Stimulated activated CD4-positive, alpha-beta T cell treated with anti-CD3 and anti-CD28 coated beads, Interleukin-4, amount 100 ng/mL, for 4 hours (primary cell): ENCODE data around the gene ASAP2.

Experiments used
- DNase-seq, 2 experiments: peaks; one replicate each; pipeline ENCODE4 v3.0.0-alpha.2; 2020

ASAP2 gene

GRCh38 chr2:9184361-9184760 is 22.3 kb upstream of the ASAP2 start:
- DNase-seq = no peak

- DNase-seq = no peak
Measured at GRCh38 chr2:9187620-9188214, 18.9 kb upstream of the ASAP2 start.

GRCh38 chr2:9188823-9189222 is 17.8 kb upstream of the ASAP2 start:
- DNase-seq = no peak

- DNase-seq = no peak
Measured at GRCh38 chr2:9189901-9190300, 16.7 kb upstream of the ASAP2 start.

DNA sequence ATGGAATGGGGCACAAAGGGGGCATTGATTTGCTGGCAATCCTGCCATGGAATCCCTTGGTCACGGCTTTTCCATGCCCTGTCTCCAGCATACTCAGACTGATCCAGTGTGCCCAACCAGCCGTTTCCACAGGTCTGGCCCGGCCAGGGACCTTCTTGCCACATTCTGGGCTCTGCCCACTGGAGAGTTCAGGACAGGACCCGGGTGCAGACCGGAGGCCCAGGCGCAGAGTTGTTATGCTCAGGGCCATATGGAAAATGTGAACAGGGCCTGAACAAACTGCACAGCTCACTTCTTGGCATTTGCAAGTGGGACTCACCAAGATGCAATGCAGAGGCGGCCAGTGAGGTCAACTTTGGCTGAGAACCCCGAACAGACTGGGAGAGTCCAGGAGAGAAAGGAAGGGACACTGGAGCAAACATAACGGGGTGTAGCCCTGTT is 15.6 kb upstream of the ASAP2 start:
- DNase-seq = no peak

GRCh38 chr2:9192712-9193111 is 13.9 kb upstream of the ASAP2 start:
- DNase-seq = no peak

- no peak for DNase-seq
Measured at GRCh38 chr2:9194352-9194751, 12.3 kb upstream of the ASAP2 start.

DNA sequence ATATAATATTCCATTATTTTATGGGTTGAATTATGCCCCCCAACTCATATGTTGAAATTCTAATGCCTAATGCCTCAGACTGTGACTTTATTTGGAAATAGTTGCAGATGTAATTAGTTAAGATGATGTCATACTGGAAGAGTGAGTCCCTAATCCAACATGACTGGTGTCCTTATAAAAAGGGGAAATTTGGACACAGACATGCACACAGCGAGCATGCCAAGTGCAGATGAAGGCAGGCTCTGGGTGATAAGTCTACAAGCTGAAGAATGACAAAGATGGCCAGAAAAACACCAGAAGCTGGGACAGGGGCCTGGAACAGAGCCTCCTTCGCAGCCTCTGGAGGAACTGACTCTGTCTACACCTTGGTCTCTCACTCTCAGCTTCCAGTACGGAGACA is 10.0 kb upstream of the ASAP2 start:
- no peak for DNase-seq

DNA sequence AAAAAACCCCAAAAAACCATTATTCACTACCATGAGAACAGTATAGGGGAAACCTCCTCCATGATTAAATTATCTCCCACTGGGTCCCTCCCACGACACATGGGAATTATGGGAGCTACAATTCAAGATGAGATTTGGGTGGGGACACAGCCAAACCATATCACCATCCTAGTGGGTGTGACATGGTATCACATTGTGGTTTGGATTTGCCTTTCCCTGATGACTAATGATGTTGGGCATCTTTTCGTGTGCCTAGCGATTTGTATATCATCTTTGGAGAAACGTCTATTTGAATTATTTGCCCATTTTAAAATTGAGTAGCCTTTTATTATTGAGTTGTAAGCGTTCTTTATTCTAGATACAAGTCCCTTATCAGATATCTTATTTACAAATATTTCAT is 8.7 kb upstream of the ASAP2 start:
- DNase-seq = no peak

DNA sequence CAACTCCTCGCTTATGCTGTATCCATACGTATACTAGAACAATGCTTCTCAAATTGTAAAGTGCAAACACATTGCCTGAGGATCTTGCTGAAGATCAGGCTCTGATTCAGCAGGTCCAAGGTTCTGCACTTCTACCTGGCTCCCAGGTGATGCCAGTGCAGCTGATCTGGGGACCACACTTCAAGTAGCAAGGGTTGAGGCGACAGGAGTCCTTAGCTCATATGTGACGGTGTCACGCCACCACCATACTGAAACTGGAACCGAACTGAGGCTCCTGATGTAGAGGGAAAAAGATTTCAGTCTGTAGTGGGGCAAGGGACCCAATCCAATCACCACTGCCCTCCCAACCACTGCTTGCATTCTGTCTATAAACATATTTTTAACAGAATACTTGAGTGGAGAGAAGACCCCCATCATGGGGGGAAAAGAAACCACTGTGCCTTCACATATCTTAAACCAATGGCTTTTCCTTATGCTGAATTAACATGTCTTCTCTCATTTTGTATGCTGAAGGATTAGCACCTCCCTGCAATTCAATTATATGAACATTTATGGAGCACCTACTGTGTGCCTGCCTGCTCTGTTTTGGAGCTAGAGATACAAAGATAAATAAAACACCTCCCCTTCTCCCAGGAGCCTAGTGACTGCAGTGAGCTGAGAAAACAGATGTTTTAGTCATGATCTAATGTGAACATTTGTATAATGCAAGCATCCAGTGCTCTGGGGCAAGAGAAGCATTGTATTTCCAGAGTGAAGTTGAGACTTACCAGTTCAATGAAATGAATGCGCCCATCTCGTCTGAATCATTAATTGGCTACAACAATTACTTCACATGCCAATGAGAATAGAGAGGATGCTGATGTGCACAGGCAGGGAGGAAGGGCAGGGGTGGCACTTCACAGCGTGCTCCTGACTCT is 6.6 kb upstream of the ASAP2 start:
- DNase-seq = no peak

GRCh38 chr2:9200633-9201015 is 6.0 kb upstream of the ASAP2 start:
- DNase-seq = no peak

GRCh38 chr2:9201185-9201891 is 5.3 kb upstream of the ASAP2 start:
- no peak for DNase-seq

DNA sequence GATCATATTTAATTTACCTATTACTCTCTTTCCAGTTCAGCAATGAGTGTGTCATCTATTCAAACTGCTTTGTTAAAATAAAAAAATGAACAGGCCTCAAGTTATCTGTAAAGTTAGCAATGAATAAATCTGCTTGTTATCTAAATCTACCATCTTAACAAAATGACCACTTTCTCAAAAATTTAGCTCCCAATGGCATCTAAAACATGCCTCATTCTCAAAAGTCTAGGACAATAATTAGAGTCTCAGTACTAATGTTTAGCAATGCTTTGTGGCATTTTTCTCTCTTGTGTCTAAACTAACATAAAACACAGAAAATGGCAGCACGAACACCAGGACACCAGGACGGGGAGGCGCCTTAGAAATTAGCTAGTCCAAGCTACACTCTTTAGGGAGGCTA is 3.6 kb upstream of the ASAP2 start:
- DNase-seq = no peak

GRCh38 chr2:9203876-9204275 is 2.7 kb upstream of the ASAP2 start:
- no peak for DNase-seq

DNA sequence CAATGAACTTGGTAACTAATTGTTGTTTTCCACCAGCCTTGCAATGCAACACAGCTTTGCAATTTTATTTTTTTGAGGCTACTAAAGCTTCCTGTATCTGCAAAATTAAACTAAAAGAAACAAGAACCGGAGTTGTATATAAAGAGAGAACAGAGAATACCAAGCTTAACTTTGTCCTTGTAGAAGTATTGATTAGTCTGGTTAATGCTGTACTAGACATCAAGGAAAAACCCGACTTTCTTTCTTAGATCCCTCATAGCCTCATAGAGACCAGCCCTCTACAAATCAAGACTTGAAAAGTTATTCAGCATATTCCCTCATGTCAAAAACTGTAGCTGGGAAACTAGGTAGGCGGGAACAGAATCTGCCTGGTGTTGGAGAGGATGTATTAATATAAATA is 1.7 kb upstream of the ASAP2 start:
- no peak for DNase-seq

DNA sequence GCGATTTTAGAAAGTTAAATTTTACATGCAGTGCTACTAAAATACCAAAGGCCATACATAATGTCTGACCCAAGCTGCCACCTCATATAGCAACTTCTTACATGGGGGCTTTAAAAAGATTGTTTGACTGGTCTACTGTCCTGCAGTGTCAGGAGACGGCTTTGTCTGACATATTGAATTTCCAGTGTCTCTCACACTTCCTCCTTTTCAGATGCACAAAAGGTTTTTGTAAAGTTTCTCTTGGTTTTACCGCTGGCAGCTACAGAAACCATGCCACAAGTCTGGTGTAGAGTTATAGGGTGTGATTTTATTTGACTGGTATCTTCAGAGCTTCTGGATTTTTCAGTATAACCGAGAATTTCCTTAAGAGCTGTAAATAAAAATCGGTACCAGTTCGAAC is 1.1 kb upstream of the ASAP2 start:
- no peak for DNase-seq

DNA sequence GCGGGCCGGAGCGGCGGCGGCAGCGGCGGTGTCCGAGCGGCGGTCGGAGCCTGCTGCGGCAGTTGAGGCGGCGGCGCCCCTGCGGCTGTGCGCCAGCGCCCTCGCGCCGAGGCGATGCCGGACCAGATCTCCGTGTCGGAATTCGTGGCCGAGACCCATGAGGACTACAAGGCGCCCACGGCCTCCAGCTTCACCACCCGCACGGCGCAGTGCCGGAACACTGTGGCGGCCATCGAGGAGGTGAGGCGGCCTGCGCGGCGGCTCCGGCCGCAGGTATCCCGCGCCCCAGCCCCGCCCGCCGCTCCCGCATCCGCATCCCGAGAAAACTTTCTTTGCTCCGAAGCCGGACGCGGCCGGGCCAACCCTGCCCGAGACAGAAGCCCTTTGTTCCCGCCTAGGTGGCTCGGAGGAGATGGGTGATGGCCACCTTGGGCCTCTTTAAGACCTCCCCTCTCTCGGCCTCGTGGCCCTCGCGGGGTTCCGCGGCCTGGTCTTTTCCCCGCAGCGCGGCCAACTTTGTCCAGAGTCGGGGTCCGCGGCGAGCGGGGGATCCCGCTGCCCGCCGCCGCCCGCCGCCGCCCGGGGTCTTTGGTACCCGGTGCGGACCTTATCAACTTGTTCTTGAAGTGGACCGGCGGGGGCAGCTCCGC is 504 bp downstream of the ASAP2 start:
- peak in 1 of 2 experiments; percentile 5 for DNase-seq

DNA sequence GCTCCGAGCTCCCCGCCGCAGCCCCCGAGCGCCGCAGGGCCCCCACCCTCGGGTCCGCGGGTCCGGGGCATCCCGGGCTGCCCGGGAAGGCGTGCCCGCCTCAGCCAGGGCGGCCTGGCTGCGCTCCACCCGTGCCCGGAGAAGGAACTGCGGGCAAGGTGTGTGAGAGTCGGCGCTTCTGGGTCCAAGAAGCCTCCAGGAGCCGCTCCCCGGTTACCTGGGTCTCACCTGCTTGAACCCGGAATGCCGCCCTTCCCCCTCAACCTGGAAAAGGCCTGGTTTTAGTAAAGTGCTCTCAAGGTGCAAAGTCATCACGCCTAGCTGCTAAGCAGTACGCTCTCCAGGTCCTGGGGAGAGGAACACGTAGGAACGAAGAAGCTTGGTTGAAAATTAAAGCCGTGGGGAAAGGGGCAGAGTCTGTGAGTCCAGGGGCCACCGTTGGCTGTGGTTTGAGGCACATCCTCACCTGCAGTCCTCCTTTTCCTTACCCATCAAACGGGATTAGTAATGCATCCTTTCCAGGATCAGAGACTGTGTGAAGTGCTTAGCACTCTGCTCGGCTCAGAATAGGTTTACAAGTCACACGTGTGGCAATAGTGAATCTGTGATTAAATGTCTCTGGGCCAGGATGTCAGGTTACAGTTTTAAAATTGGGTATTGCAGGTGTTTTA is 1.2 kb downstream of the ASAP2 start:
- DNase-seq = no peak

GRCh38 chr2:9208875-9209274 is 2.3 kb downstream of the ASAP2 start:
- no peak for DNase-seq

DNA sequence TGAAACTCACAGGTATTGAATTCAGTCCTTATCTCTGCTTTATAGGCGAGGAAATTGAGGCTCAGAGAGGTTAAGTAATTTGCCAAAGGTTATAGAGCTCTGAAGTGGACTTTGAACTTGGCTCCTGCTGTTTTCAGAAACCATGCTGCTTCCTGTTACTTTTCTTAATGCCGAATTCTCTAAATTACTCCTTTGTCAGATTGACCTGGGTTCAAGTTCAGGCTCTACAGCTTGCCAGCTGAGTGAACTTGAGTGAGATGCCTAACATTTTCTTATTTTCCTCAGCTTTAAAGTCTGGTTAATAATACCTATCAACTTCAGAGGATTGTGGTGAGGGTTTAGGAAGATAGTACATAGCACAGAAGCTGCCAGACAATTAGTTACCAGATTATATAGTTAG is 3.4 kb downstream of the ASAP2 start:
- DNase-seq = no peak

- DNase-seq = no peak
Measured at GRCh38 chr2:9211496-9211895, 4.9 kb downstream of the ASAP2 start.

GRCh38 chr2:9212010-9212635 is 5.5 kb downstream of the ASAP2 start:
- no peak for DNase-seq
